Esophagus muscularis mucosa (tissue), 4 donors: ENCODE data around the gene ZNF524.

Experiments
- EP300 ChIP-seq: sonication (generic); formaldehyde crosslinking; IDR thresholded peaks from one replicate; pipeline ENCODE4 v1.6.1; 2017; ENCODE audit warnings: antibody characterized with exemption
- POLR2A ChIP-seq: fragments of 450-650 bp; IDR thresholded peaks from one replicate; pipeline ENCODE4 v1.6.1; 2017; ENCODE audit warnings: antibody characterized with exemption, moderate library complexity, mild to moderate bottlenecking, low read depth
- POLR2AphosphoS5 ChIP-seq, 2 donors: sonication (generic); formaldehyde crosslinking; IDR thresholded peaks; one replicate each; pipeline ENCODE4 v1.6.1; 2017; ENCODE audit warnings: antibody characterized with exemption in 2 of 2
- TF ChIP-seq, protein P1 (sequence below), 3 experiments: fragments of 200-600 bp in 2 of 3; fragments of 450-650 bp in 1 of 3; sonication (generic) in 2 of 3; IDR thresholded peaks; one replicate each; pipeline ENCODE4 v1.5.1; 2017 to 2019; ENCODE audit warnings: antibody characterized with exemption in 3 of 3, mild to moderate bottlenecking in 2 of 3, moderate library complexity in 1 of 3

DNA sequence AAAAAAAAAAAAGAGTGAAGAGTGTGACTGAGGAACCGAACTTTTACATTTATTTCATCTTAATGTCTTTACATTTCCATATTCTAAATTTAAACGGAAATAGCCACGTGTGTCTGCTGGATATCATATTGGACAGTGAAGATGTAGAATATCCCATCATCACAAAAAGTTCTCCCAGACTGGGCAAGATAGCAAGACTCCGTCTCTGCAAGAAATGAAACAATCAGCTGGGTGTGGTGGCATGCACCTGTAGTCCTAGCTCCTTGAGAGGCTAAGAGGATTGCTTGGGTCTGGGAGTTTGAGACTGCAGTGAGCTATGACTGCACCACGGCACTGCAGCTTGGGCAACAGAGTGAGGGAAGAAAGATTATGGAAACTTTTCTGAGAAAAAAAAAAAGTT is 23.3 kb upstream of the ZNF524 start:
- TF ChIP-seq, protein P1, sequence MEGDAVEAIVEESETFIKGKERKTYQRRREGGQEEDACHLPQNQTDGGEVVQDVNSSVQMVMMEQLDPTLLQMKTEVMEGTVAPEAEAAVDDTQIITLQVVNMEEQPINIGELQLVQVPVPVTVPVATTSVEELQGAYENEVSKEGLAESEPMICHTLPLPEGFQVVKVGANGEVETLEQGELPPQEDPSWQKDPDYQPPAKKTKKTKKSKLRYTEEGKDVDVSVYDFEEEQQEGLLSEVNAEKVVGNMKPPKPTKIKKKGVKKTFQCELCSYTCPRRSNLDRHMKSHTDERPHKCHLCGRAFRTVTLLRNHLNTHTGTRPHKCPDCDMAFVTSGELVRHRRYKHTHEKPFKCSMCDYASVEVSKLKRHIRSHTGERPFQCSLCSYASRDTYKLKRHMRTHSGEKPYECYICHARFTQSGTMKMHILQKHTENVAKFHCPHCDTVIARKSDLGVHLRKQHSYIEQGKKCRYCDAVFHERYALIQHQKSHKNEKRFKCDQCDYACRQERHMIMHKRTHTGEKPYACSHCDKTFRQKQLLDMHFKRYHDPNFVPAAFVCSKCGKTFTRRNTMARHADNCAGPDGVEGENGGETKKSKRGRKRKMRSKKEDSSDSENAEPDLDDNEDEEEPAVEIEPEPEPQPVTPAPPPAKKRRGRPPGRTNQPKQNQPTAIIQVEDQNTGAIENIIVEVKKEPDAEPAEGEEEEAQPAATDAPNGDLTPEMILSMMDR (IDR thresholded peaks at IDR 0.05), result no peak
- TF ChIP-seq POLR2A, result no peak
- TF ChIP-seq EP300, result no peak
- no peak for TF ChIP-seq POLR2AphosphoS5 (IDR thresholded peaks at IDR 0.05)
